T-helper 1 cell (primary cell): Measurements from ENCODE around the gene IFNLR1.
A peak's percentile ranks its signal among the peaks of the same experiment; 100 is the strongest.

ENCODE experiments used
- DNase-seq, 5 donors: peaks; one replicate each; pipeline ENCODE4 v3.0.0-alpha.2; 2012 to 2020

Gene IFNLR1

GRCh38 chr1:24205345-24206082 lies 18.4 kb upstream of the IFNLR1 start:
- DNase-seq = no peak

GRCh38 chr1:24204116-24204515 lies 17.0 kb upstream of the IFNLR1 start:
- DNase-seq = no peak

- no peak for DNase-seq
Measured at GRCh38 chr1:24203404-24203803, 16.3 kb upstream of the IFNLR1 start.

GRCh38 chr1:24202987-24203386 lies 15.9 kb upstream of the IFNLR1 start:
- DNase-seq = no peak

- no peak for DNase-seq
Measured at GRCh38 chr1:24202556-24202955, 15.5 kb upstream of the IFNLR1 start.

GRCh38 chr1:24201941-24202440 lies 14.9 kb upstream of the IFNLR1 start:
- peak in 4 of 5 donors; percentile 28 to 51 (median 44) for DNase-seq

GRCh38 chr1:24199291-24199900 lies 12.3 kb upstream of the IFNLR1 start:
- peak; percentile 60 to 72 (median 69) for DNase-seq

GRCh38 chr1:24198766-24199165 lies 11.7 kb upstream of the IFNLR1 start:
- DNase-seq = no peak

- no peak for DNase-seq
Measured at GRCh38 chr1:24195874-24196273, 8.8 kb upstream of the IFNLR1 start.

GRCh38 chr1:24195136-24195535 lies 8.0 kb upstream of the IFNLR1 start:
- no peak for DNase-seq

- DNase-seq = no peak
Measured at GRCh38 chr1:24193046-24193445, 6.0 kb upstream of the IFNLR1 start.

- peak in 1 of 5 donors; percentile 79 for DNase-seq
Measured at GRCh38 chr1:24191860-24192259, 4.8 kb upstream of the IFNLR1 start.

GRCh38 chr1:24190983-24191461 lies 3.9 kb upstream of the IFNLR1 start:
- no peak for DNase-seq

GRCh38 chr1:24189528-24189927 lies 2.4 kb upstream of the IFNLR1 start:
- peak in 1 of 5 donors; percentile 32 for DNase-seq

- DNase-seq = no peak
Measured at GRCh38 chr1:24186711-24186992, 437 bp downstream of the IFNLR1 start.

GRCh38 chr1:24186031-24186710 lies 918 bp downstream of the IFNLR1 start:
- no peak for DNase-seq

- DNase-seq = no peak
Measured at GRCh38 chr1:24185076-24185475, 2.0 kb downstream of the IFNLR1 start.

- no peak for DNase-seq
Measured at GRCh38 chr1:24182061-24182460, 5.0 kb downstream of the IFNLR1 start.

- no peak for DNase-seq
Measured at GRCh38 chr1:24181619-24182018, 5.5 kb downstream of the IFNLR1 start.

GRCh38 chr1:24180676-24181075 lies 6.4 kb downstream of the IFNLR1 start:
- DNase-seq = no peak

GRCh38 chr1:24179251-24179840 lies 7.7 kb downstream of the IFNLR1 start:
- no peak for DNase-seq

- no peak for DNase-seq
Measured at GRCh38 chr1:24178407-24178806, 8.7 kb downstream of the IFNLR1 start.

- DNase-seq = no peak
Measured at GRCh38 chr1:24177161-24177560, 9.9 kb downstream of the IFNLR1 start.
